GM19023 (cell line): ENCODE measurements around the gene MIPEP.
A peak's percentile ranks its signal among the peaks of the same experiment; 100 is the strongest.
"Not testable (repeated sequence)": the region's sequence is repeated elsewhere in the genome, so short reads cannot be mapped to it uniquely, and the experiment has no call there.

Experiments used
- ATAC-seq: cut with Tn5 transposase; IDR thresholded peaks from one replicate; pipeline ENCODE4 v1.9.1; 2021; ENCODE audit warnings: mild to moderate bottlenecking, moderate library complexity; ENCODE audit not compliant: unreplicated experiment

MIPEP gene

DNA sequence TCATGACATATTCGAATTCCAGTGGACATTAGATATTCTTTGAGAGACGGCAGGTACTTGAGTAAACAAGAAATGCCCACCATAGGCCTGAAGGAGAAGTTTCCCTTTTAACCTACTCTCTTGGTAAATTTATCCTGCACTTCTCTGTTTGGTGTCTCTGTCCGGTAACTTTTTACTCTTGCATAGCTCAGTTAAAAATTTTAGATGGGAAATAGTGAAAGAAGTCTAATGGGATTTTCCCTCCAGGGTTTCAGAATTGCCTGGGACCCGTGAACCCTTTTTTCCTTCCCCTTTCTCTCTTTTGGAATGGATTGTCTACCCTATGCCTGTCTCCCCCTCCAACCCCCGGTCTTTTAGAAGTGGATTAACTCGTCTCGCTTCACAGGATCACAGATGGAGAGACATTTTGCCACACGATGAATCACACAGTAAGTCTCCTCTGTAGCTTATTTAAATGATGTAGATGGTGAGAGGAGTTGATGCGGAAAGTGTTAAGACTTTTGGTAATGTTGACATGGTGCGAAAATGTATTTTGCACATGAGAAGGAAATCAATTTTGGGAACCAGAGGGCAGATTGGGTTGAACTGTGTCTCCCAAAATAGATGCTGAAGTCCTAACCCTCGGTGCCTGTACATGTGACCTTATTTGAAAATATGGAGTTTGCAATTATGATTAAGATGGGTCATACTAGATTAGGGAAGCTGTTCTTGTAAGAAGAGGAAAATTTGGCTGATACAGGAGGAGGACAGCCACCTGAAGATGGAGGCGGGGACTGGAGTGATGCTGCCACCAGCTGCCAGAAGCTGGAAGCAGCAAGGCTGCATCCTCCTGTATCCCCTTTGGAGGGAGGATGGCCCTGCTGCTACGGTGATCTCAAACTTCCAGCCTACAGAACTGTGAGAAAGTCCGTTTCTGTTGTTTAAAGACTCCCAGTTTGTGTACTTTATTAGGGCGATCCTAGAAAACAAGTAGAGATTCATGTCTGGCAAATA, 711 bp upstream of the MIPEP start:
- ATAC-seq: peak; percentile 12

DNA sequence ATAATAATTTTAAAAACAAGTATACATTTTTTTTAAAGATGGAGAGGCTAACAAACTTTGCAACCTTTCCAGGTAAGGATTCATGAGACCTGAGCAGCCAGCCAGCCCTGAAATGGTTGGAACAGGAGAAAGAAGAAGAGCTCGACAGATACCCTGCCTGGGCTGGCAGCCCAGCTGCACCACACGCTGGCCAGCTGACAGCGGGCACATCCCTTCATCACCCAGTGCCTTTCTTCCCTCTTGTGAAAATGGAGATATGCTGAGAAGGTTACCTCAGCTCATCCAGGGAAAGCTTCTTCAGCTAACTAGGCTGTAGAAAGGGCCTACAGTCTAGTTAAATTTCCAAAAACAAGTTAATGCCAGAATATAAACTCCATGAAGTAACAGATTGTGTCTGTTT, 4.8 kb downstream of the MIPEP start:
- not testable (repeated sequence) for ATAC-seq

DNA sequence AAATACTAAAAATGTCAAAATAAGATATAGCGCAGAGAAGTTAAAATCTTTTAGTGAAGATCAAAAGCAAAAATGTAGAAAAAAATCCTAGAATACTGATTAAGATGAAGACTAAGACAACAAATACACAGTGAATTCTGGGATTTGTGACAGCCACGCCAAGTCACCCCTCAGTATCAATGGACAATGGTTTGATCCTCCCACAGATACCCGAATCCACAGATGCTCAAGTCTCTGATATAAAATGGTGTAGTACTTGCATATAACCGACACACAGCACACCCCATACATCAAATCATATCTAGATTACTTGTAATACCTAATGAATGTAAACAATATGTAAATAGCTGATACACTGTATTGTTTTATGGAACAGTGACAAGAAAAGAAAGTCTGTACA, 5.9 kb downstream of the MIPEP start:
- no peak for ATAC-seq

DNA sequence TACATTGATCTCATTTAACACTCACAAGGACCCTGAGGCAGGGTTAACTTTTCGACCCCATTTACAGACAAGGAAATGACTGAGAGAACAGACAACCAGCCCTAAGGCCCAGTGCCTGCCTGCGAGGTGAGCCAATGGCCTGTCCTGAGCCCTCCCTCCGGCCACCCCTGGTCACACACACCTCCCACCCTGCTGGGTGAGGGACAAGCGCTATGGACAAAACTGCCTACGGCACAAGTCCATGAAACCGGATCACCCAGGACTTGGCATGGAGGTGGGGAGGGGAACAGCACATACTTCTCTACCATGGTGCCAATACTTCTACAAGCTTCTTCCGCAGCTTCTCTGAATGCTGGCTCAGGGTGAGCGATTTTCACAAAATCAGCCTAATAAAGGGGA, 7.8 kb downstream of the MIPEP start:
- ATAC-seq: not testable (repeated sequence)

DNA sequence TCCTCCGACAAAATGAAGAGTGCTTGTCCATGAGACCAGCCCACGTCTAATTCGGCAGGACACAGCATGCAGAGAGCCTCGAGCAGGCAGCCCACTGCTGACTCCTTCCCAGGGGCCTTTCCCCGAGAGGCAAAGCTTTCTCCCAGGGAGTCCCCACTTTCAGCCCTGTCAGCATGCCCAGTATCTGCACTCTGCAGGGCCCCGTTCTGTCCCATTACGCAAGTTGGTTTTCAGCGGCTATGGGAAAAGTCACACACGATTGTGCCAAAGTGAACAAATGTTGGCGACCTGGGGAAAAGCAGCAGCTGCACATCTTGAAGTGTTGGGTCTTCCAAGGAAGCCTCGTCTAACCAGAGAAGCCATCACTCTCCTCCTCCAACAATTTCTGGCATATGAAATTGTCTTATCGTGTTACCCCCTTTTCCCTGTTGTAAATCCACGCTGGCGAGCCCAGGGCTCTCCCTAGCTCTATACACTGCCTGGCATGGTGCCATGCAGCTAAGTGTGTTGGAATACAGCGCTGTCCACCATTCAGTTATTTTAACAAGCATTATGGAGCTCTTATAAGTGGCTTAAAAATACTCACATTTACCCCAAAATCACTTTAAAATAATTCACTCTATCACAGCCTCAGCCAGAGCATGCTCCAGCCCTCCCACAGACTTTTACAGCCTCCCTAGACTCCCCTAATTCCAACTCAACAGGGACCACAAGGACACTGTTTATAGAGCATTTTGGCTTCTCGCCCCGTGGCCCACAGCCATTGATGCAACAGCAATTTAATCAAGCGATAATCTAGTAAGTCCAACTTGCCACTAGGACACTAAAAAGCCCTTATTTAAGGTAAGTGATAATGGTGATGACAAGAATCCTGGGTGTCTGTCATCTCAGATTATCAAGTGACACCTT, 8.5 kb downstream of the MIPEP start:
- ATAC-seq: not testable (repeated sequence)

DNA sequence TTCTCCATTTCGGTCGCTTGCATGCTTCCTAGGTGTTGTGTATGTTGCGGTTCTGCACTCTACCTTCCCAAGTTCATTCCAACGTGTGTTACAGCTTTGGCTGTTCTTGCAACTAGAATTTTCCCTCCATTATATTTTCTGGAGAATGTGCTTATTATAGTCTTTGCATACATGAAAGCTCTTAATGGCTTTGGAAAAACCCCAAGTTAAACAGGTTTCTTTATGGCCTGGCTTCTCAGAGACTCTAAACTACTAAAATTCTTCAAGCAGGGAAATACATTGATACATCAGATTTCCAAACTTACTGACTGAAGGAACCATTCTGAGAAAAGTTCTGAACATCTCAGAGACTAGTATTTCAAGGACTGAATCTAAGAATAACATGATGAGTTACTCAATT, 11.9 kb downstream of the MIPEP start:
- ATAC-seq: no peak

DNA sequence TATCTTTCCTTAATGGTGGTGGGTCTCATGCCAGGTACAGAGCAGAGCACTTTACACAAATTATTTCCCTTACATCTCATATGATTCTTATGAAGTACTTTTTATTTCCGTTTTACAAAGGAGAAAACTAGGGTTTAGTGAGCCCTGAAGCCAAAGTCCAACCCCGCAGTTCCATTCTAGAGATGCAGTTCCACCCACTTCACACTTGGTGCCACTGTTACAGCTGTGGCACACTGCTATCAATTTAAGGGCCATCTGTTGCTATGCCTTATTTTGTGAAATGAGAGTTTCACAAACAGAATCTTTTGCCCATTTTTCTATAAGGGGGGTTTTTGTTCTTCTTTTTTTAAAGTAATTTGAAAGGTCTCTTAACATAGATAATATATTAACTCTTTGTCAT, 12.9 kb downstream of the MIPEP start:
- ATAC-seq: no peak

DNA sequence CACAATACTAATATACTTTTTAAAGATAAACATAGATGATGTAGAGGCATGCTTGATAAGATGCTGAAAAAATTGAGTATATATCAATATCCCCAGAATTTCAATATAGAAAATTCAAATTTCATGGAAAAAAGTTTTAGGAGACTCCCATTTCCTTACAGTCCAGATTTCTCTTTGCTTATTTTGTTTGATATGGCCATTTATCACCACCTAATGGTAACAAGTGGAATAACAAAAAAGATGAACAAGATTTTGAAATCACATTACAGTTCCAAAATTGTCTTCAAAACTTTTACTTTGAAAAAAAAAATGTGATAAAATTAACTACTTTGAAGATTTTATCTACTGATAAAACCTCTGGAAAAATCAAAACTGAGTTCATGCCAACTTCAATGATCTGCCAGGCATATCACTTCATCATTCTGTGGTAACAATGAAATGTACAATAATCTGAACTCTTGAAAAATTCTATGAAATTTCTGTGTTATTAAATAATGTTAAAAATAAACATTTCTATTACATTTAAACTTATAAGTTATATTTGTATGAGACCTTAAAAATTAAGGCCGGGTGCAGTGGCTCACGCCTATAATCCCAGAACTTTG, 17.5 kb downstream of the MIPEP start:
- ATAC-seq: no peak

DNA sequence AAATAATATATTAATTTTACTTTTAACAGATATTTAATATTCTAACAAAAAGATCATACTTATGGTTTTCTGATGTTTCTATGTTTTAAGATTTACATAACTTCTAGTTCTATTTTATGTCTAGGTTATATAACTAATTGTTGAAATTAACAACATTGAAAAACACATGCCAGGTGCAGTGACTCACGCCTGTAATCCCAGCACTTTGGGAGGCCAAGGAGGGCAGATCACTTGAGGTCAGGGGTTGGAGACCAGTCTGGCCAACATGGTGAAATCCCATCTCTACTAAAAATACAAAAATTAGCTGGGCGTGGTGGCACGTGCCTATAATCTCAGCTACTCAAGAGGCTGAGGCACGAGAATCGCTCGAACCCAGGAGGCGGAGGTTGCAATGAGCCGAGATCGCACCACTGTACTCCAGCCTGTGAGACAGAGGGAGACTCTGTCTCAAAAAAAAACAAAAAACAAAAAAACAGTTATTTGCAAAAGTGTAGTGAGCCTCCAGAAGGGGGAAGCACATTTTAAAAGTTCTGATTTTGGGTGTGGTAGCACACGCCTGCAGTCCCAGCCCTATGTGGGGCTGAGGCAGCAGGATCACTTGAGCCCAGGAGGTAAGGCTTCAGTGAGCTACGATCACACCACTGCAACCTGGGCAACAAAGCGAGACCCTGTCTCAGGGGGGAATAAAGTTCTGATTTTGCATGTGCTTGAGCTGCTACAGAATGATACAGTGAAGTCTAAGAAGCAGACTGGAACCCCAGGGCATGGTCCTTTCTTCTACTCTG, 18.7 kb downstream of the MIPEP start:
- ATAC-seq: no peak

DNA sequence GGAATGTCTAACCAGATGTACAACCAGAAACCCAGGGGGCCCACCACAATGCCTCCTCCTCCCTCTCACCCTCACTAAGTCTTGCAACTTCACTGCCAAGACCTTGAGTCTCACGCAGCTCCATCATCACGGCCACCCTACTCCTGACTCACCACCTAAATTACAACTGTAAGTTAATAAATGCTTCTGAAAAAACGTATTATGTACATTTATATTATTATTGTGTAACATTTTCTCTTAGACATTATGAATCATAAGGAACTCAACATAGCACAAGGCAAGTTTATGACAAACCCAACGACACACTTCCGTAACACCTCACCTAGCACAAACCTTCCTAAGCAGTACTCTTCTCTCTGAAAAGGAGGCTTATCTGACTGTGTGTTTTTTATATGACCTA, 20.7 kb downstream of the MIPEP start:
- ATAC-seq: no peak

DNA sequence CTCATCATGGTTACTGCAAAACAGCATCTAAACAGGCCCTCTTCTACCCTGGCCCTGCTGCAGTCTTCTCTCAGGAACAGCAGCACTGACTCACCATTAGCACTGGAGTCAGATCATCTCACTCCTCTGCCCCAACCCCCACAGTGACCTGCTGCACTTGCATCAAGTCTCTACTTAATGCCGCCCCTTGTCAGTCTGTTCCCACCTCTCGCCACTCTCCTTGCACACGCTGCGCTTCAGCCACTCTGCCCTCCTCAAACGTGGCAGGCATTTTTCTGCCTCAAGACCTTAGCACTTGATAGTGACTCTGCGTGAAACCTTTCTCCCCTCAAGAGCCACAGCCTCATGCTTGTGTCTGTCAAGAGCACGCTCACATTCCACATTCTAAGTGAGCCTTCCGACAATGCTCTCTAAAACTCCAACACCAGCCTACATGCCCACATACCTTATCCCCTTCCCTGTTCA, 22.1 kb downstream of the MIPEP start:
- no peak for ATAC-seq

DNA sequence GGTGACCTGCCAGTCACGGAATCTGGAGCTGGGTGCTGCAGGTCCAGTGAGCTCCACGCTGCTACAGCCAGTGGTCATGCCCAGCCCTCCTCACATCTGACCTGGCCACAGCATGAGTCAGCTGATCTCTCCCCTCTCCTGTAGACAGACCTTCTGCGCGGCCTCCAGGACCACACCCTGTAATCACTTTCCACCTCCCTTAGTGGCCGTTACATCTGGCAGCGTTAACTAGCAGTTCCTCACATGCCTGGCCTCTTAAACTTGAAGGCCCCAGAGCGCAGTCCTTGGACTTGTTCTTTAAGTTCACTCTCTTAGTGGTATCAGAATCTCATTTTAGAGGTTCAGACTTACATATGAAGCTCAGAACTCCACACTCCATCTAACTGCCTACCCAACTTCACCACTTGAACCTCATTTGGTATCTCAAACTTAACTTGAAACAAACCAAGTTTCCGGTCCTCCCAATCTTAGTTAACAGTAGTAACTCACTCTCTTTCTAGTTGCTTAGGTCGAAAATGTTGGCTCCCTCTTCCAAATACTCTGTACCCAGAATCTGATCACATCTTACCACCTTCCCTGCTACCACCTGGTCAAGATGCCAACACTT, 22.7 kb downstream of the MIPEP start:
- no peak for ATAC-seq

DNA sequence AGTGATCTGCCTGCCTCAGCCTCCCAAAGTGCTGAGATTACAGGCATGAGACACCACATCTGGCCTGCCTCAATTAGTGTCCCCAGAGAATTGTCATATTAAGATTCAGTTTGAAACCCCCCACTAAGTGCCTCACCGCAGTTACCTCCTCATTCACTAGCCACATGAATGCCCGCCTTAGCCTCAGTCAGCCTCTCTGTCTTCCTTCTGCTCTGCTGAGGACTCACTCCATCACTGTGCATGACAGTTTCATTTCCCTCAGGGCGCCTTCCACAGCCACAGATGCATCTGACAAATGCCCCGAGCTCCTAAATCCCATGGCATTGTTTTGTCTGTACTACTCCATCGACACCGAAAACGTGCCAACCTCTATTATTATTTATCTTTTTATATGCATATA, 23.3 kb downstream of the MIPEP start:
- ATAC-seq: no peak

DNA sequence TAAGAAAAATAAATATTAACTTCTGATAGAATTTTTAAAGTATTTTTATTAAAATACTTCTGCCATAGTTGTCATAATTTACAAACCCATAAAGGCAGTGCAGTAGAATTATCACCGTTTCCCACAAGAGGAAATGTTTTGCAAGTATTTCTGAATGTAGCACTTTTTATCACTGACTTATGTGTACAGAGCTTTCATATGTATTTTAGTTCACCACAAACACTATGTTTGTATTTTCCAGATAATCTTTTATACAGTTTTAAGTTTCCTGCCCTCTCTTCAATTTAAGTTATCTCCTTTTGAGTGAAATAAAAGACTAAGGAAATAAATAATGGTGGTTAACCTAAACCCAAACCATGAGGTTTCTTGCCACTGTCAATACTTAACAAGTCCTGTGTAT, 24.2 kb downstream of the MIPEP start:
- ATAC-seq: no peak

DNA sequence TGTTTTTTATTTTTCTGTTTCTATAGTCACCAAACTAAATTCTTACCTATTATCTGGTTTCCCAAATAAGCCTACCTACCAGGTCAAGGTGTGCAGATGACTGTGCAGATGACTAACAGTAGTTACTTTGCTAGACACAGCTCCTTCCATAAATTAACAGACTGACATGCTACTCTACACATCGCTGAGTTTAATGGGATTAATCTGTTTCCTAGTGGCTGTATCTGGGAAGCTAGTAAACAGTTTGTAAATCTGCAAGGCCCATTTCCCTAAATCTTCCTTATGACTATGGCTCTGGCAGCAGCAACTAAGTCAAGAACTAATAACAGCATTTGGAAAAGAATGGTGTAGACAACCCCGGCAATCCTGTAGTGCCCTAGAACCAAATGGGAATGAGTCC, 27.9 kb downstream of the MIPEP start:
- ATAC-seq: no peak

DNA sequence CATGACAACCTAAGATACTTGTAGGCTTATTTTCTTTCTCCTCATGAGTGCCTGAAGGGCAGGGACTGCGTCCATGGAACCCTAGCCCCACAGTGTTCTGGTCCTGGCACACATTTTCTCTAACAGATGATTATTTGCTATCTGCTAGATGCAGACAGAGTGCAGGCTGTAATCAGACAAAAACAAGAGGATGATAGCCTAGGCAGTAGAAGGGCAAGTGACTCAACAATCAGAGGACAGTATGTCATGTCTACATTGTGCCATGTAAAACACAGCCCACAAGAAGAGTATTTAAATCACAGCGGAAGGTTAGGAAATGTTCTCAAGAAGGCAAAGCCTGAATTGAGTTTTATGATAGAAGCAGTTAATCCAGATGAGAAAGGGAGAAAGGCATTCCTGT, 29.3 kb downstream of the MIPEP start:
- no peak for ATAC-seq

DNA sequence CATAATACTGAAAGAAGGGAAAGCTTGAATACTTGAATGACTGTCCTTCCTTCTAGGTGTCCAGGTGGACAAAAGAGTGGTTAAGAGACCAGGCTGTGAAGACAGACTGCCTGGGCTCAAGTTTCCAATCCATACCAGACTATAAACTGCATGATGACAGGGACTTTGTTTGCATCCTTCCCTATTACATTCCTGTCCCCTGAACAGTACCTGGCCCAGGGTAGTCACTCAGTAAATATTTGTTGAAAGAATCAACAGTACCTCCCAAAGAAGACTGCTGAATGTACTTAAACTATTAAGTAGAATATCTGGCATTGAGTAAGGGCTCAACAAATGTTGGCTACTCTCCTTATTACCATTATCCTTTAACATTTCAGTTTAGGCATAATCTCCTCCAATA, 29.7 kb downstream of the MIPEP start:
- no peak for ATAC-seq

DNA sequence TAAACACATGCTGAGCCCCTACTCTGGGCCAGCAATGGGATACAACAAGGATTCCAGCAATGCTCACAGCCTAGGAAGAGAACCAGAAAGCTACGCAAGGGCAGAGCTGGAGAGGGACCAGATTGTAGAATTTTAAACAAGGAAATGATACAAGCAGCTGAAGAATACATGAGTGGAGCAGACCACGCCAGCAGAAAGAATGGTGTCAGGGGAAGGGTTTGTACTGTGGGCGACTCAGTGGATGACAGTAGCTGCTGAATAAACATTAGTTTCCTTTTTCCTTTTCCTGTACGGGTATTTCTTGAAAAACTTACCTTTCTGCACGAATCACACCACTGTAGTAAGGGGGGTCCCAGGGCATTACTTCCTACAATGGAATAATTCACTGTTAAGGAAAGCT, 30.7 kb downstream of the MIPEP start:
- ATAC-seq: no peak

DNA sequence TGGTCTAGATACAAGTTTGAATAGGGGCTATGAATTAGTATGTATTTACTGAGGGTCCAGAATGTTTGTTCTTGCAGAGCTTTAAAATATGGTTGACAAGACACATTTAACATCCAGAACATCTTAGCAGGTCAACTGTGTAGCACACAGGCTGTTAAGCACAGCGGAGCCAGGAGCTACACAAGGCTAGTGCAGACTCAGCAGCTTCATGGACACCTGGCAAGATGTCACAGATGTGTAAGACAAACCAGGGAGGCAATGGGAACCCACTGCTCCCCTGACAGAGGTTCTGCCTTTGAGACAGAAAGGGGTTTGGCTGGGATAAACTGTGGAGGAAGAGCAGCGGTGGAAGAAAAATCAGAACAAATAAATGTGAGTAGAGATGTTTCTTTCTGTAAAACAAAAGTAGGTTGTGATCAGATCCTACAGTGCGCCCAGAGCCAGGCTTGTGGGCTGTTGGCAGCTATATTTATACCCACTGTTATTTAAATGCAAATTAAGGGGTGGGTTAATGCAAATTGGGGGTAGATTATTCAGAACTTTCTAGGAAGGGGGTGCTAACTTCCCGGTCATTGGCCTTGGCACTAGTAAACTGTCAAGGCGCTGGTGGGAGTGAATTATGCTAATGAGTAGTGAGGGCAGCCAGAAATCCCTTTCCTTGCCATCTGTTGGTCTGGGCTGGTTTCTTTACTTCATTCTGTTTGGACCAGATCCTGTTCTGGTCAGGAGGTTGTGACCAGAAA, 33.0 kb downstream of the MIPEP start:
- no peak for ATAC-seq
